PC-3 (cell line): ENCODE data around the gene HDGFL3.

Source experiments
- CTCF ChIP-seq: fragments of 300-600 bp; sonication (generic); conservative IDR thresholded peaks from 2 replicates; pipeline ENCODE4 v1.5.1; 2017; ENCODE audit warnings: antibody characterized with exemption, low read depth, mild to moderate bottlenecking, low read length
- EZH2 ChIP-seq: fragments of 300-600 bp; sonication (generic); IDR thresholded peaks from one replicate; pipeline ENCODE4 v1.6.1; 2017; ENCODE audit warnings: antibody characterized with exemption, mild to moderate bottlenecking, low read length; ENCODE audit not compliant: unreplicated experiment

- no peak for TF ChIP-seq CTCF
- no peak for TF ChIP-seq EZH2
Measured at GRCh38 chr15:83110381-83110780, 97.2 kb downstream of the HDGFL3 start.
